Stimulated activated CD8-positive, alpha-beta memory T cell treated with anti-CD3 and anti-CD28 coated beads, Interleukin-2, amount 100 ng/mL, for 1 hour (primary cell): ENCODE measurements around the gene TBCEL.
"Not testable (repeated sequence)": the region's sequence is repeated elsewhere in the genome, so short reads cannot be mapped to it uniquely, and the experiment has no call there.

Source experiments
- DNase-seq, 2 donors: peaks; one replicate each; pipeline ENCODE4 v3.0.0-alpha.2; 2020; ENCODE audit warnings: low read depth in 2 of 2

The TBCEL gene

GRCh38 chr11:121106812-121107211, 82.9 kb downstream of the TBCEL start:
- DNase-seq, result no peak

- DNase-seq, result no peak
These were observed 84.5 kb downstream of the TBCEL start for GRCh38 chr11:121108413-121108812.

- DNase-seq, result no peak
These were observed 85.6 kb downstream of the TBCEL start for GRCh38 chr11:121109471-121109870.

- no peak for DNase-seq
These were observed 86.1 kb downstream of the TBCEL start for GRCh38 chr11:121109916-121110586.

- DNase-seq, result no peak
These were observed 87.2 kb downstream of the TBCEL start for GRCh38 chr11:121110871-121111724.

- no peak for DNase-seq
These were observed 88.9 kb downstream of the TBCEL start for GRCh38 chr11:121112498-121113455.

- no peak for DNase-seq
These were observed 89.7 kb downstream of the TBCEL start for GRCh38 chr11:121113611-121114010.

- DNase-seq, result not testable (repeated sequence)
These were observed 91.1 kb downstream of the TBCEL start for GRCh38 chr11:121115024-121115423.

- no peak for DNase-seq
These were observed 93.9 kb downstream of the TBCEL start for GRCh38 chr11:121117788-121118187.

- DNase-seq, result no peak
These were observed 95.5 kb downstream of the TBCEL start for GRCh38 chr11:121119440-121119839.

- no peak for DNase-seq
These were observed 98.4 kb downstream of the TBCEL start for GRCh38 chr11:121122328-121122727.

- no peak for DNase-seq
These were observed 99.7 kb downstream of the TBCEL start for GRCh38 chr11:121123496-121124069.

GRCh38 chr11:121127809-121128208, 103.9 kb downstream of the TBCEL start:
- DNase-seq, result no peak

- DNase-seq, result no peak
These were observed 105.7 kb downstream of the TBCEL start for GRCh38 chr11:121129362-121130340.

GRCh38 chr11:121131656-121132055, 107.8 kb downstream of the TBCEL start:
- no peak for DNase-seq

- no peak for DNase-seq
These were observed 108.5 kb downstream of the TBCEL start for GRCh38 chr11:121132211-121132976.

GRCh38 chr11:121134741-121135312, 110.9 kb downstream of the TBCEL start:
- no peak for DNase-seq

- no peak for DNase-seq
These were observed 113.1 kb downstream of the TBCEL start for GRCh38 chr11:121137005-121137404.

GRCh38 chr11:121138259-121138658, 114.4 kb downstream of the TBCEL start:
- no peak for DNase-seq
